Tibial nerve (tissue), 4 donors: ENCODE data around the gene RNF123.

Experiments
- CTCF ChIP-seq, 5 experiments: fragments of 200-600 bp in 3 of 5; fragments of 450-650 bp in 2 of 5; sonication (generic) in 3 of 5; IDR thresholded peaks; one replicate each; pipeline ENCODE4 v1.5.1; 2016 to 2019; ENCODE audit warnings: antibody characterized with exemption in 5 of 5, mild to moderate bottlenecking in 3 of 5, moderate library complexity in 2 of 5
- EP300 ChIP-seq, 2 donors: sonication (generic); formaldehyde crosslinking; IDR thresholded peaks; one replicate each; pipeline ENCODE4 v1.6.1; 2017; ENCODE audit warnings: antibody characterized with exemption in 2 of 2, mild to moderate bottlenecking in 1 of 2
- POLR2A ChIP-seq, 2 donors: fragments of 450-650 bp; IDR thresholded peaks; one replicate each; pipeline ENCODE4 v1.6.1; 2017; ENCODE audit warnings: antibody characterized with exemption in 2 of 2, mild to moderate bottlenecking in 2 of 2, moderate library complexity in 2 of 2

- TF ChIP-seq CTCF (IDR thresholded peaks at IDR 0.05) (no peak), POLR2A (IDR thresholded peaks at IDR 0.05) (no peak), EP300 (IDR thresholded peaks at IDR 0.05) (no peak)
Measured at GRCh38 chr3:49740427-49740826, 51.1 kb downstream of the RNF123 start.
